ENCODE data around the gene UPF3A. TPM values are rescaled to one million over a fixed set of nuclear protein-coding genes. Genes with fewer than 3 reads are reported as not detected.

Gene UPF3A
- 36.7 to 37.7 TPM (median 37.0 TPM) in 5 replicates for total RNA-seq (2022; extraction: Qiagen RNA extraction)

GRCh38 chr13:114281351-114282040 lies at the start of gene UPF3A:
TSS of gene UPF3A (plus strand) at chr13:114281601. CDS start at chr13:114281640, 39 bp downstream.

GRCh38 chr13:114234645-114235421 lies 46.6 kb upstream of the UPF3A start, which contains the start of gene CDC16:
TSS of gene CDC16 (plus strand) at chr13:114234897. CDS start at chr13:114235085, 188 bp downstream.

GRCh38 chr13:114314074-114314912 lies 32.9 kb downstream of the UPF3A start, which contains the start of gene CHAMP1:
TSS of gene CHAMP1 (plus strand) at chr13:114314503. CDS start at chr13:114323843, 9,340 bp downstream.

Other genes starting within 250 kb of the UPF3A start
- gene RASA3, start 149.0 kb upstream of the UPF3A start, total RNA-seq (2022; extraction: Qiagen RNA extraction) = 8.5 to 11.6 TPM (median 10.0 TPM) in 5 replicates
- not detected in 5 replicates for gene CFAP97D2, start 102.3 kb upstream of the UPF3A start, total RNA-seq (2022; extraction: Qiagen RNA extraction)
- gene CDC16, start 46.7 kb upstream of the UPF3A start, total RNA-seq (2022; extraction: Qiagen RNA extraction) = 42.7 to 46.1 TPM (median 43.5 TPM) in 5 replicates
- 19.8 to 29.7 TPM (median 26.6 TPM) in 5 replicates for gene CHAMP1, start 32.9 kb downstream of the UPF3A start, total RNA-seq (2022; extraction: Qiagen RNA extraction)